ENCODE measurements around the gene RNF220. TPM values are rescaled to one million over a fixed set of nuclear protein-coding genes. Genes with fewer than 3 reads are reported as not detected.

RNF220 gene
- polyA plus RNA-seq, 1 donor from 2014 or later = 142 TPM

DNA sequence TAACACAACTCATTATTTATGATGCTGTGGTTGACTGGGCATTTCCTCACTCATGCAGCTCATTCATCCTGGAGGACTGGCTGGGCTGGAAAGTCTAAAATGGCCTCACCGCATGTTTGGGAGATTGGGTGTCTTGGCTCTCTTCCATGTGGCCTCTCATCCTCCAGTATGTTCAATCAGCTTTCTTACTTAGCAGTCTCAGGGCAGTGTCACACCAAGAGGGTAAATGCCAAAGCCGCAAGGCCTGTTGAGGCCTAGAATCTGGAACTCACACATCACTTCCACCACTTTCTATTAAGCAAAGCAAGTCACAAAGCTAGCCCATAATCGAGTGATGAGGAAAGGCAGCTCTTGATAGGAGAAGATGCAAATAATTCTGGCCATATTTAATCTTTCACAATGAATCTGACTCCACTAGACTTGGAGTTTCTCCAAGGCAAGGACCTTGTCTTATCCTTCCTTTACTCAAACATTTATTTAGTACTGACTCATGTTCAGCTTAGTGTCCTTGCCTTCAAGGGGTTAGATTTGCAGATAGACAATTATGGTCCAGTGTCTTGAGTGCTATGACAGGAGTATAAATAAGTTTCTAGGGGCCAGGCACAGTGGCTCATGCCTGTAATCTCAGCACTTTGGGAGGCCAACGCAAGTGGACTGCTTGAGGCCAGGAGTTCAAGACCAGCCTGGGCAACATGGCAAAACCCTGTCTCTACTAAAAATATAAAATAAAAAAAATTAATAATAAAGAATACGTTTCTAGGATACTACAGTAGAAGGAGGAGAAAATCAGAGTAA is 224.1 kb downstream of the RNF220 start:
- TF ChIP-seq REST (IDR thresholded peaks at IDR 0.05; ENCODE audit: borderline replicate concordance) = no peak
- TF ChIP-seq, protein P1, sequence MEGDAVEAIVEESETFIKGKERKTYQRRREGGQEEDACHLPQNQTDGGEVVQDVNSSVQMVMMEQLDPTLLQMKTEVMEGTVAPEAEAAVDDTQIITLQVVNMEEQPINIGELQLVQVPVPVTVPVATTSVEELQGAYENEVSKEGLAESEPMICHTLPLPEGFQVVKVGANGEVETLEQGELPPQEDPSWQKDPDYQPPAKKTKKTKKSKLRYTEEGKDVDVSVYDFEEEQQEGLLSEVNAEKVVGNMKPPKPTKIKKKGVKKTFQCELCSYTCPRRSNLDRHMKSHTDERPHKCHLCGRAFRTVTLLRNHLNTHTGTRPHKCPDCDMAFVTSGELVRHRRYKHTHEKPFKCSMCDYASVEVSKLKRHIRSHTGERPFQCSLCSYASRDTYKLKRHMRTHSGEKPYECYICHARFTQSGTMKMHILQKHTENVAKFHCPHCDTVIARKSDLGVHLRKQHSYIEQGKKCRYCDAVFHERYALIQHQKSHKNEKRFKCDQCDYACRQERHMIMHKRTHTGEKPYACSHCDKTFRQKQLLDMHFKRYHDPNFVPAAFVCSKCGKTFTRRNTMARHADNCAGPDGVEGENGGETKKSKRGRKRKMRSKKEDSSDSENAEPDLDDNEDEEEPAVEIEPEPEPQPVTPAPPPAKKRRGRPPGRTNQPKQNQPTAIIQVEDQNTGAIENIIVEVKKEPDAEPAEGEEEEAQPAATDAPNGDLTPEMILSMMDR (IDR thresholded peaks at IDR 0.05; ENCODE audit: poor library complexity, severe bottlenecking) = no peak
- TF ChIP-seq POLR2AphosphoS5 (IDR thresholded peaks at IDR 0.05) = no peak
- TF ChIP-seq RAD21 (conservative IDR thresholded peaks at IDR 0.05) = no peak
- no peak for TF ChIP-seq EP300 (conservative IDR thresholded peaks at IDR 0.05; ENCODE audit: poor library complexity, severe bottlenecking)
- H3F3A ChIP-seq (ENCODE audit: insufficient read depth, low read length, poor library complexity, severe bottlenecking) = no peaks in the 10 kb centered on the region
- no peaks in the 10 kb centered on the region for H3K9me2 ChIP-seq (ENCODE audit: insufficient read depth, low read length)
- H4K20me1 ChIP-seq (ENCODE audit: insufficient read depth) = no peaks in the 10 kb centered on the region
- H3K36me3 ChIP-seq (ENCODE audit: insufficient read depth, low read length) = no peaks in the 10 kb centered on the region
- no peak overlapping the region for H3K9ac ChIP-seq (ENCODE audit: low read length)
- no peaks in the 10 kb centered on the region for H3K27me3 ChIP-seq (ENCODE audit: insufficient read depth, low read depth, low read length)
- no peak overlapping the region for H3K27ac ChIP-seq (ENCODE audit: low read length)
- no peaks in the 10 kb centered on the region for H3K9me3 ChIP-seq (ENCODE audit: low read length)
- H3K79me2 ChIP-seq (replicated peaks; ENCODE audit: insufficient read depth, low read length) = no peaks in the 10 kb centered on the region
- H3K4me3 ChIP-seq (ENCODE audit: low read length) = no peak overlapping the region
- H3K4me2 ChIP-seq (ENCODE audit: low read length) = no peak overlapping the region
- H2AFZ ChIP-seq (ENCODE audit: low read depth, low read length) = no peak overlapping the region

DNA sequence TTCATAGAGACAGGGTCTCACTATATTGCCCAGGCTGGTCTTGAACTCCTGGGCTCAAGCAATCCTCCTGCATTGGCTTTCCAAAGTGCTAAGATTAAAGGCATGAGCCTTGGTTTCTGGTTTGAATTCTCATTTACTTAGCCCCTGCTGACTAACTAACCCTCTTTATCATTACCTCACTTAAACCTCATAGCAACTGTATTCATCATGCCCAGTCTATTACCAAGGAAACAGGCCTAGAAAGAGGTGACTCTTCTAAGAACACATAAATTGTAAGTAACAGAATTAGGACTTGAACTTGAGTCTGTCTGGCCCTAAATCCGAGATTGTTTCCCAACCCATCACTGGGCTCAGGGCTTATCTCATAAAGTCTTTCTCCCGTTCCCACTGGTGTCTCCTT is 225.1 kb downstream of the RNF220 start:
- no peaks in the 10 kb centered on the region for H3F3A ChIP-seq (ENCODE audit: insufficient read depth, low read length, poor library complexity, severe bottlenecking)
- no peak overlapping the region for H2AFZ ChIP-seq (ENCODE audit: low read depth, low read length)
- TF ChIP-seq POLR2AphosphoS5 (IDR thresholded peaks at IDR 0.05) (no peak), TAF1 (IDR thresholded peaks at IDR 0.05; ENCODE audit: low read depth) (no peak), SMC3 (conservative IDR thresholded peaks at IDR 0.05; ENCODE audit: poor library complexity) (no peak), RAD21 (conservative IDR thresholded peaks at IDR 0.05) (no peak), EZH2 (IDR thresholded peaks at IDR 0.05; ENCODE audit: borderline replicate concordance, insufficient read depth, low read length, poor library complexity, severe bottlenecking) (no peak), MXI1 (conservative IDR thresholded peaks at IDR 0.05; ENCODE audit: poor library complexity, severe bottlenecking) (no peak), EP300 (conservative IDR thresholded peaks at IDR 0.05; ENCODE audit: poor library complexity, severe bottlenecking) (no peak), REST (IDR thresholded peaks at IDR 0.05; ENCODE audit: borderline replicate concordance) (no peak)
- TF ChIP-seq, protein P1 (IDR thresholded peaks at IDR 0.05; ENCODE audit: poor library complexity, severe bottlenecking) = no peak
- H3K9ac ChIP-seq (ENCODE audit: low read length) = no peak overlapping the region
- H3K4me2 ChIP-seq (ENCODE audit: low read length) = no peak overlapping the region
- H3K9me3 ChIP-seq (ENCODE audit: low read length) = no peaks in the 10 kb centered on the region
- no peaks in the 10 kb centered on the region for H3K36me3 ChIP-seq (ENCODE audit: insufficient read depth, low read length)
- H3K4me3 ChIP-seq (ENCODE audit: low read length) = no peak overlapping the region
- no peak overlapping the region for H3K27ac ChIP-seq (ENCODE audit: low read length)
- H4K20me1 ChIP-seq (ENCODE audit: insufficient read depth) = no peaks in the 10 kb centered on the region
- no peaks in the 10 kb centered on the region for H3K79me2 ChIP-seq (replicated peaks; ENCODE audit: insufficient read depth, low read length)
- no peaks in the 10 kb centered on the region for H3K27me3 ChIP-seq (ENCODE audit: insufficient read depth, low read depth, low read length)
- H3K9me2 ChIP-seq (ENCODE audit: insufficient read depth, low read length) = no peaks in the 10 kb centered on the region
